HG02943 (cell line): ENCODE measurements around the gene EBF4.
"Not testable (repeated sequence)": the region's sequence is repeated elsewhere in the genome, so short reads cannot be mapped to it uniquely, and the experiment has no call there.

Experiments used
- ATAC-seq: cut with Tn5 transposase; IDR thresholded peaks from one replicate; pipeline ENCODE4 v1.9.1; 2021; ENCODE audit warnings: mild to moderate bottlenecking, low read depth, moderate library complexity; ENCODE audit not compliant: unreplicated experiment

Gene EBF4

DNA sequence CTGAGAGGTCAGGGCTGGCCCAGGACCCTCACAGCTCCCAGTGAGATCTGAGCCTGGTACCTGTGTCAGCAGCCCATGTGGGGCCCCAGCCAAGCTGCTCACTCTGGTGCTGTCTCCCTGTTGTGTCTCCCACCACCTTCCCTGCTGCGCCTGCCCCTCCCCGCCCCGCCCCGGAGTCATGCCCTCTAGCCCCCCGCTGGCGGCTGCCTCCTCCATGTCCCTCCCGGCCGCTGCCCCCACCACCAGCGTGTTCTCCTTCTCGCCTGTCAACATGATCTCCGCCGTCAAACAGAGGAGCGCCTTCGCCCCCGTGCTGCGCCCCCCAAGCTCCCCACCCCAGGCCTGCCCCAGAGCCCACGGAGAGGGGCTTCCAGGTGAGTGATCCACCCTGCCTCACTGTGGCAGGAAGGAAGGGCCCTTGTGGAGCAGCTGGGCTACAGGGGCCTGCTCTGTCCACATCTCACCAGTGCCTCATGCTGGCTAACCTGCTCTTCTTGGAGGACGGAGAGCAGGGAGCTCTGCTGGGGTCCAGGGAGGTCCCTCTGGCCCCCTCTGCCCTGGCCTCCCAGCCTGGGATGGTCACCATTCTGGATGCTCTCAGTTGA is 63.0 kb downstream of the EBF4 start:
- no peak for ATAC-seq

DNA sequence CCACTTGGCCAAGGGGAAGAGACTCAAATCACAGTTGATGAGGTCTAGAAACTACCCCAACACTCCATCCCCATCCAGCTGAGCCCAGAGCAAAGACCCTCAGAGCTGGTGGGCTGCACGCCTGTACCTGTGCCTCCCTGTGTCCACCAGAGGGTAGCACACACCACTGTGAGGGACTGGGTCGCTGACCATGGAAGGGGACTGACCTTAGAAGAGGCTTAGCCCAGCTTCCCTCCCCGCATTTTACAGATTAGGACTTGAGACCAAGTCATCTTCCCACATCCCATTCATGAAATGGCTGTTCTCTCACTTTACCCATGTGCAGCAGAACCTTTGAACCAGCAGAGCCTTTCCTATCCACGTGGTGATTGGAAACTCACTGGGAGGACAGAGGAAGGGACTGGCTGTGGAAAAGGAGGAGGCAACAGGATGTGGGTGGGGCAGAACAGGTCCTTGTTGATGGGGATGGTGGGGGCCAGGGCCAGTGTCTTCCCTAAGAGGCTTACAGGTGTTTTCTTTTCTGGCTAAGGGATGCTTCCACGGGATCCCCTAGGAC is 63.6 kb downstream of the EBF4 start:
- no peak for ATAC-seq

DNA sequence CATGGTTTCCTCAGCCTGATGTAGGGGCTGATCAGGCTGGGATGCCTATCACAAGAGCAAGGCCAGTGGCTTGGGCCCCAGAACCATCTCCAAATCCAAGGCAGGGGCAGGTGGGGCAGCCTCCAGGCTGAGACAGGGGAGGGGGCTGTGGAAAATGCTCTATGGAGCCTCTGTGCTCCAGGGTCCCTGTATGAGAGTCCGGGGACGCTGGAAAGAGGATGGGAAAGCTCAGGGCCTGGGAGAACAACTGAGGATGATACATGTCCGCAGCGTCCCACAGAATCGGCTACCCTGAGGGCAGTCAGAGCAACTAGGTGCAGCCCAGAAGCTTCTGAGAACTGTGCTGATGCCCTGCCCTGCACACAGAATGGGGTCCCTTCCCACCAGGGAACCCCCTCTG is 64.4 kb downstream of the EBF4 start:
- ATAC-seq = no peak

DNA sequence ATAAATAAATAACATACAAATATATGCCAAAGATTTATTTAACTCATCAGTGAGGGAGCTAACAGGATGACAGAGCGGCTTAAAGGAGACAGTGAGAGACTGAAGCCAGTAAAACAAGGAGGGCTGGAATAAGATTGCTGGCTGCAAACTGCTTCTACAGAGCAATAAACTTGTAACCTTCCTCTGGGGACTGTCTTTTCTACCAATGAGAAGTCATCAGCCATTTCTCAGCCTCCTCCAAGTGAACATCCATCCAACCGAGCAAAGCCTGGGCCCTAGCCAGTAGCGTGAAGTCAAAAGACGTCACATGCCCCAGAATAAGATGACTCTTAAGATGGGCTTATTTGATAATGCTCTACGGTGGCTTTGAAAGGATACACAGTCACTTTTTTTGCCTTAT is 65.4 kb downstream of the EBF4 start:
- ATAC-seq = no peak

DNA sequence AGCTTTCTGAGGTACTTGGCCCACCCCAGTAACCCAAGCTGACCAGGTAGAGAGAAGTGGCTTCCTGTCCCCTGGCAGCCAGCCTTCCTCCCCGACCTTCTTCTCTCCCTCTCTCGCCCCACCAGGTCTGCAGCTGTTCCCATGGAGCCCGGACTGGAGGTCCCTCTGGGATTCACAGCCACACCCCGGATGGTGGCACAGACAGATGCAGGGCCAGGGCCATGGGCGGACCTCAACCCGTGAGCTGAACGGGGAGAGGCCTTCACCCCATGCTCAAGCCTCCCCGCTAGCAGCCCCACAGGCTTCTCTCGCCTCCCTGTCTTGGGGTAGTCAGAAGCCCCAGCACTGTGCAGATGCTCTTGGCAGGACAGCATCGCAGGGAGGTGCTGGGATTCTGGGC is 66.6 kb downstream of the EBF4 start:
- ATAC-seq = no peak

DNA sequence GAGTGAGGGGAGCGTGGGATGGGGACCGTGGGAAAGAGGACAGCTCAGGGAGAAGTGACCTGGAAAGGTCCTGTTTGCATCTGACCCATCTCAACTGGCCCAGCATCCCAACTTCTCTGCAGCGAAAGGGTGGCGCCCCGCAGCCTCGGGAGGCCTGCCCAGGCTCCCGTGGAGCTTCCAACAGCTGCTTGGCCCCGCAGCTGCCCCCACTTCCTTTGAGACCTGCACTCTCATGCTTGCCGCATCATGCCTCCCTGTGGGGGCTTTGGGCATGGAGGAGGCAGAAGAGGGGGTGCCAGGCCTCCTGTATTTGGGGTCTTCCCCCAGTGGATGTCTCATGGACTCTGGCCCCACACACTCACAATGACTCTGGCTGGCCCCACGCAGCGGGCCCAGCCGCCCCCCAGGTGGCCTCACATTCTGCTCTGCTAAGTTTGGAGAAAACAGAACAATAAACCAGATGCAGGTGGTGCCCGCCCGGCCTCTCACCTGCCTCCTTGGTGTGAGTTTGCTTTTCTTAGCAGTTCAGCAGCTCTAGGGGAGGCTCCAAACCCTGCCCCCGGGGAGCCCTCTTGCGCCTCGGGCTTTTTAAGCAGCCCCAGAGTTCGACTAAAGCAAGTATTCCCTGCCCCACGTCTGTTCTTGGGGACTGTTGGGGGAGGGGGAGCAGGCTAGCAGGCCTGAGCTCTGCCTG is 67.2 kb downstream of the EBF4 start:
- no peak for ATAC-seq

DNA sequence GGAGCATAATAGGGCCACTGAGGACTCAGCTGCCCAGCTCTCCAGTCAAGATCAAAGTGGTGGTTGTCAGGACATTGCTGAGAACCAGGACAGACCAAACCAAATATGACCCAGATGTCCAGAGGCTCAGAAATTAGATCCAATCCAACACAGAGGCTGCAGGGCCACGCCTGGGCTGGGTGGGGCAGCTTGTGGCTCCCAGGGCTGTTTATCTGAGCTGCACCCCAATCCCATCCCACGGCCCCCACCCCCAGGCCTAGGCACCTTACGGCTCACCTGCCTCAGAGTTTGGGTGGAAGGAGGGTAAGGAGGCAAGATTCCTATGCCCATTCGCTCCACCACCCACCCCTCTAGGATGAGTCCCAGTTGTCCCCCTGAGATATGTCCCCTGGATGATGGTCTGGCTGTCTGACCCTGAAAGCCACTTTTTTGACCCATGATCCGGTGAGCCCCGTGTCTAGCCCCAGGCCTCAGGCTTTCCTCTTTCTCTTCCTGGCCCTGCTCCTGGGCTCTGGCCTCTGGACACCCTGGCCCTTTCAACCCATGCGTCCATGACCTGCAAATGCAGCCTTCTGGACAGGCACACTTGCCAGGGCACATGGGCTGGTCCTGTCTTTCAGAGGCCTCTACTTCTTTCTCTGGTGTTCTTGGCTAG is 67.8 kb downstream of the EBF4 start:
- ATAC-seq = no peak

DNA sequence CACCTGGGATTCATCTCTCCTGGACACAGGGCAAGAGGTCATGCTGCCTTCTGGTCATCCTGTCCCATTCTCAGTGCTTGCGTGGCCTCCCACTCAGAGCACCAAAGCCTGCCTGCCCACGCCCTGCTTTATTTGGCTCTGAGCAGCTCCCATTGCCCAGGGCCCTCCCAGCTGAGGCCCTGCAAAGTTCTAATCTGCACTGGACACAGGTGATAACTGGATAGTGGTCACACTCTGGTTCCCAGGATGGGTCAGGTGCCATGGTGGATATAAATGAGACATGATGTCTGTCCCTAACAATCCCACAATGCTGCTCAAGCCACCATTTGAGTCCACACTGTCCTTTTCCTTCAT is 68.3 kb downstream of the EBF4 start:
- ATAC-seq = no peak

DNA sequence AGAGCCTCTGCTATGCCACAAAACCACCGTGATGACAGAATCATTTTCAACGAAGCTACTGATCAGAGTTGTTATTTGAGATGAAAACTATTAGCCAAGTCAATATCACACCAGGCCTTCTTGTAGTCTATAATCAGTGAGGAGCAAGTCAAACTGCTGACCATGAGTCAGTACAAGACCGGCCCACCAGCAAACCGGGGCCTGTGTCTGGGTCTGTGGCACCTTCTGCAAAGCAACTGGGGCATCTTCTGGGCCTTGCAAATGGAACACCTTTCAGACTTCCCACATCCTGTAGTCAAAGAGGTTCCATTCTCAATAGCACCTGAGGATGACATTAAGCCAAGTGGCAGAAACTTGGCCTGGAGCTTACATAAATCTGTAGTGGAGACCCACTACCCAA is 69.3 kb downstream of the EBF4 start:
- ATAC-seq = no peak

DNA sequence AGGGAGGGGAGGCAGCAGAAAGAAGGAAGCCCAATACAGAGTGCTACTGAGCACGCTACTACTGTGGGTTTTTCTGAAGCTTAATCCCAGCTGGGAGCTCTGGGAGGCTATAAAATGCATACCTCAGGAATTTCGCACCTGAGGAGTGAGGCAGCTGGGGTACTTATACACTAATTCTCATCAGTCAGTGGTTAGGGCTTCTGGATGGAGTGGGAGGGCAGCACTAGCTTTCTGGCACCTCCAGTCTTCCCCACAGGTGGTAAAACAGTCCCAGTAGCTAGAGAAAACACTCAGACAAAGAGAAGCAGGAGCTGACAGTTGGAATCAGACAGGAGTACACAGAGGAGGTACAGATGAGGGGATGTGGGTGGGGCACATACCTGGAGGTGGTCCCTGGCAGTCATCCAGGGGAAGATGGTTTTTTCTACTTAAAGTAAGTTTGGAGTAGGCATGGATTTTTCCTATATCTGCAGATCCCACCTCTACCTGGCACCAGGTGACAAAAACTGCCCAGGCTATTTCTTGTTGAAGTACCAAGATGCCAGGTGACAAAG is 70.1 kb downstream of the EBF4 start:
- ATAC-seq = no peak

DNA sequence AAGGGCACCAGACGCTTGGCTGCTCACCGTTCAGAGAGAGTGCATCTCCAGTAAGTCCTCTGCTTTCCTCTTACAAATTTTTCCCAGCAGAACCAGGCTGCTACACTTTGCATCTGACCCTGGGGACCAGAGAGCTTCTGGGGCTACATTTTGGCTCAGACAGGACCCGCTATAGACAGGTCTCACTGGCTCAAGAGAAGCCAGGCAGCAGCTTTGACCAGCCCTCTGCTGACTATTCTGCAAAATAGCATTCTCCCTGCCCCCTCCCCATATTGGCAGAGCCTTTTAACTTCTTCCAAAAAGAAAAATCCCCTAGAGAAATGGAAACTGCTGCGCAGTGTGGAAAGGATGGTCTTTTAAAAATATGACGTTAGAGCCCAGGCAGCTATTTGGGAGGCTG is 70.6 kb downstream of the EBF4 start:
- ATAC-seq = no peak

DNA sequence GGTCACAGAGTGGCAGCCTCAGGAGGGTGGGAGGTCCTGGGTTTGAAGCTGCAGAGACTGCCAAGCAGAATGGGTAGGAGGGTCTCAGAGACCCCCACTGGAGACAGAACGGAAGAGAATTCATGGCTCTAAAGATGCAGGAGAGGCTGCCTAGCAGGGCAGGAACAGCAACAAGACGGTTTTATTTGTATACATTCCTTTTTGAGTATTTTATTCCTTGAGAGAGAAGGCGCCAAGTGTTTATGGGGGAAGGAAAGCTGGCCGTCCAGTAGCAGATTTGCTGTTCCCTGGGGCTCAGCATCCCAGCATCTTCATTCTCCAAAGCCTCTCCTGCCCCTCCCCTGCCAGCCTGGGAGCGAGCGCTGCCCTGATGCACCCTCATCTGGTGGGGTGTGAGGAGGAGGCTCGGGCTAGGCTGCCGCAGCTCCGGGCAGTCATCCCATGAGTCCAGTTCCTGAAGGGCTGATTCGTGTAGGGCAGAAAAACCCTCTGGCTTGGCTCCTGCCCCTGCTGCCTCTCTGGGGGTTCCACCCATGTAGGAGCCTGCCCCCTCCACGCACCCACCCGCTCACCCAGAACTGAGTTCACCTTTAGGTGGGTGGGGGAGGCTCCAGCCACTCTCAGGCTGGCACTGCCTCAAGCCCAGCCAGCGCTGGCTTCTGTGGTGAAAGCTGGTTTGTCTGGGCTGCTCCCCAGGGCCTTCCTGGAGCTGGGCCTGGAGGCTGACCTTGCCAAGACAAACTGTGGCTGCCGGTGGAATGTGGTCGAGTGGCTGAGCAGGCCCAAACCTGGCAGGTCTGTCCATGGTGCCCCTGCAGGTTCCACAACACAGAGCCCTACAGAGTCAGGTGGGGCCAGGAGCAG is 75.4 kb downstream of the EBF4 start:
- no peak for ATAC-seq

DNA sequence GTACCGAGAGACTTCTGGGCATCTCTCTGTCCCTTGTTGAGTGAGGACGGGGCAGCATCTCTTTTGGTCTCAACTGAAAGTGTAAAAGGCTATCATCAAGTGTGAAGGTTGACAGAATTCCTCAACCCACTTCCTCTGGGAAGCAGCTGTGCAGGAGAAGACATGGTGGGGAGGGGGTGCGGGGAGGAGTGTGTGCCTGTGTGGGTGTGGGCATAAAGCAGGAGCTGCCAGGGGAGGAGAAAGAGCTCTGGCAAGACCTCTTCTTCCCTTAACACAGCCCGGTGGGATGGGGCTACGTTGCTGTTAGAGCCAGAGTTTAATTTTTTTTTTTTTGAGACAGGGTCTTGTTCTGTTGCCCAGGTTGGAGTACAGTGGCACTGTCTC is 76.0 kb downstream of the EBF4 start:
- no peak for ATAC-seq

DNA sequence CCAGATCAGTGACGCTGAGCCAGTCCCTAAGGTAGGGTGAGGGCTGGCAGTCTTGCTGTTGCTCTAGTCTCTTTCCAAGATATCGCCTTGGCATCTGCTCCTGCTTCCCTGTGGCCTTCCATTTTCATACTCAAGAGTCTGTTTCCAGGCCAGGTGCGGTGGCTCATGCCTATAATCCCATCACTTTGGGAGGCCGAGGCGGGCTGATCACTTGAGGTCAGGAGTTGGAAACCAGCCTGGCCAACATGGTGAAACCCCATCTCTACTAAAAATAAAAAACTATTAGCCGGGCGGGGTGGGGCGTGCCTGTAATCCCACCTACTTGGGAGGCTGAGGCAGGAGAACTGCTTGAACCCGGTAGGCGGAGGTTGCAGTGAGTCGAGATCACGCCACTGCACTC is 77.5 kb downstream of the EBF4 start:
- ATAC-seq = not testable (repeated sequence)

DNA sequence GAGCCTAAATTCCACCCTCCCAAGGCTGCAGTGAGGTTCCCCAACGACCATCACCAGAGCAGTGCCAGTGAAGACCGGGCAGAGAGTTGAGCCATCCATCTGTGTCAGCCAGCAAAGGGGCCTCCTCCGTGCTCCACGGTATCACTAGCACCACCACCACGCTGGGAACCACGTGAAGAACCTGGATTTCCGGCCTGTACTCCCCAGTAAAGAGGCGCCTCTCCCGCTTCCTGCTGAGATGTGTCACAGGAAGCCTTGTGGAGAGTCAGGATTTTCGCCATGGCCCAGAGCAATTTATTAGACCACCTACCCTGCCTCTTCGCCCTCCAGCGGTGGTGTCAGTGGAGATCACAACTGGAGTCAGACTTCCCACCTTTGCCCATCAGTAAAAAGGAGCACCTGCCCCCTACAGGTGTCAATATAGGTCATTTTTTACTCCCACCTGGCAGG is 79.1 kb downstream of the EBF4 start:
- ATAC-seq = no peak

DNA sequence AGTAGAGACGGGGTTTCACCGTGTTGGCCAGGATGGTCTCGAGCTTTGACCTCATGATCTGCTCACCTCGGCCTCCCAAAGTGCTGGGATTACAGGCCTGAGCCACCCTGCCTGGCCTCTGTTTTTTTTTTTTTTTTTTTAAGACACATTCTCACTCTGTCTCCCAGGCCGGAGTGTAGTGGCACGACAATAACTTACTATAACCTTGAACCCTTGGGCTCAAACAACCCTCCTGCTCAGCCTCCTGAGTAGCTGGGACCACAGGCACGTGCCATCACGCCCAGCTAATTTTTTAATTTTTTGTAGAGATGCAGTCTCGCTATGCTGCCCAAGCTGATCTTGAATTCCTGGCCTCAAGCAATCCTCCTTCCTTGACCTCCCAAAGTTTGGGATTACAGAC is 81.2 kb downstream of the EBF4 start:
- no peak for ATAC-seq

DNA sequence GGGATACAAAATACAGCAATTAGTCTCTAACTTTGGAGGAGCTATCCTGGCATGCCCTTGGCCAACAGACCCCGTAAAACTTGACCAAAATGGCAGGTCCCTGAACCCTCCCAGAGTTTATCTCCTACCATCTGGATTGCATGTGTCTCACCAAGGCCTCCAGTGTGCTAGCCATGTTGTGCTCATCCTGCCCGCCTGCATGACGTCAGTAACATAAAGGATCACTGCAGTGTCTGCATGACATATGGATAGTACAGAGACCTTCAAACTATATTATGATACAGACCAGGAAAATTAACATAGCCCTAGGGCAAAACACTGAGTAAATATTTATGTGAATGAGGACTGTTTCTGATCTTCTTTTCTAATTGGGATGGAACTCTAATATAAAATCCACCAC is 82.6 kb downstream of the EBF4 start:
- no peak for ATAC-seq

DNA sequence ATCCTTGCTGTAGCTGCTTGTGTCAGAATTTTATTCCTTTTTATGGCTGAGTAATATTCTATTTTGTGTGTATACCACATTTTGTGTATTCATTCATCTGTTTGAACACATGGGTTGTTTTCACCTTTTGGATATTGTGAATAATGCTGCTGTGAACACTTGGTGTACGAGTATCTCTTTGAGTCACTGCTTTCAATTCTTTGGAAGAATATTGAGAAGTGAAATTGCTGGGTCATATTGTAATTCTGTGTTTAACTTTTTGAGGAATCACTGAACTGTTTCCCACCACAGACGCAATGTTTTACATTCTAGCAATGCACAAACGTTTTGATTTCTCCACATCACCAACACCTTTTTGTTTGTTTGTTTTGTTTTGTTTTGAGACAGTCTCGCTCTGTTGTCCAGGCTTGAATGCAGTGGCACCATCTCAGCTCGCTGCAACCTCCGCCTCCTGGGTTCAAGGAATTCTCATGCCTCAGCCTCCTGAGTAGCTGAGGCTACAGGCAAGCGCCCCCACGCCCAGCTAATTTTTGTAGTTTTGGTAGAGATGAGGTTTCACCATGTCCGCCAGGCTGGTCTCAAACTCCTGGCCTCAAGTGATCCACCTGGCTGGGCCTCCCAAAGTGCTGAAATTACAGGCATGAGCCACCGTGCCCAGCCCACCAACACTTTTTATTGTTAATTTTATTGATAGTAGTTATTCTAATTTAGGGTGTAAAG is 86.2 kb downstream of the EBF4 start:
- ATAC-seq = no peak

DNA sequence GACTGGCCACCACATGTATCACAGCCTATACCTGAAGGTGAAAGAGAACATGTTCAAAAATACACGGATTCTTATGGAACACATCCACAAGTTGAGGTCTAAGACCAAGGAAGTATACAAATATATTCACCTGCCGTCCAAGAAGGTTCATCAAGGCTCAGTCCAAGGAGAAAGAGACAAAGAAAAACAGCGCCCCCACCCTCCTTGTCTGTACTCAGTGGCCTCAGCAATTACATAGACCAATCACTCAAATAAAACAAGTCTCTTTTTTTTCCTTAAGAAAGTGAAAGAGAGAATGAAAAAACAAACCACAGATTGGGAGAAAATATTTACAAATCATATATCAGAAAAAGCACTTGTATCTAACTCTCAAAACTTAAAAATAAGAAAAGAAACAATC is 88.4 kb downstream of the EBF4 start:
- ATAC-seq = no peak
